Stimulated activated CD4-positive, alpha-beta T cell treated with anti-CD3 and anti-CD28 coated beads, Interleukin-2, amount 100 ng/mL, for 4 hours (primary cell): Measurements from ENCODE around the gene KLHL6.
"Not testable (repeated sequence)": the region's sequence is repeated elsewhere in the genome, so short reads cannot be mapped to it uniquely, and the experiment has no call there.

ENCODE experiments used
- DNase-seq: peaks from one replicate; pipeline ENCODE4 v3.0.0-alpha.2; 2020; ENCODE audit warnings: low read depth

KLHL6 gene

DNA sequence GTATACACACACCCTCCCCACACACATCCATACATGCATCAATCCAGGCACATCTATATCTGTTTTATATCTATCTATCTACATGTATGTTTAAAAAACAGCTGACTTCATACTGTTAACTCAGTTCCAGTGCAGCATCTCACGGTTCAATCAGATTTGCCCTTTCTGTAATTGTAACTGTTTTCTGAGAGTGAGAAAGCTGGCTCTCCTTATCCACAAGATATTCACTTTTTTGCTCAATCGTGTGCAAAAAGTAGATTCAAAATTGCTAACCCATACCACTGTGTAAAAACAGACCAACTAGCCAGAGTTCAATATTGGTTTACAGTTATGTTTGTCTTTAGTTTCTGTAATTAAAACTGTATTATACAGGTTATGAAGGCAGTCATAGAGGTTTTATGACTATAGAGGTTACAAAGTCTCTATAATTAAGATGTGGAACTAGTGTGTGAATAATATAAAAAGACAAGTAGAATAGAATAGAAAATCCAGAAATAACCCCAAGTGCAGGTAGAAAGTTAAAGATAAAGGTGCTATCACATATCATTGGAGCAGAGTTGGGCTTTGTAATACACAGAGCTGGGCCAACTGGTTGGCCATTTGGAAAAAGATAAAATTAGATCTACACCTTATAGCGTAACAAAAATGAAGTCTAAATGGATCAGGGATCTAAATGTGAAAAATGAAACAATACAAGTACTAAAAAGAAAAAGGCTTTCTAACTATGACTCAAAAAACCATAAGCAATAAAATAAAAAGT lies 107.0 kb downstream of the KLHL6 start:
- DNase-seq = no peak

DNA sequence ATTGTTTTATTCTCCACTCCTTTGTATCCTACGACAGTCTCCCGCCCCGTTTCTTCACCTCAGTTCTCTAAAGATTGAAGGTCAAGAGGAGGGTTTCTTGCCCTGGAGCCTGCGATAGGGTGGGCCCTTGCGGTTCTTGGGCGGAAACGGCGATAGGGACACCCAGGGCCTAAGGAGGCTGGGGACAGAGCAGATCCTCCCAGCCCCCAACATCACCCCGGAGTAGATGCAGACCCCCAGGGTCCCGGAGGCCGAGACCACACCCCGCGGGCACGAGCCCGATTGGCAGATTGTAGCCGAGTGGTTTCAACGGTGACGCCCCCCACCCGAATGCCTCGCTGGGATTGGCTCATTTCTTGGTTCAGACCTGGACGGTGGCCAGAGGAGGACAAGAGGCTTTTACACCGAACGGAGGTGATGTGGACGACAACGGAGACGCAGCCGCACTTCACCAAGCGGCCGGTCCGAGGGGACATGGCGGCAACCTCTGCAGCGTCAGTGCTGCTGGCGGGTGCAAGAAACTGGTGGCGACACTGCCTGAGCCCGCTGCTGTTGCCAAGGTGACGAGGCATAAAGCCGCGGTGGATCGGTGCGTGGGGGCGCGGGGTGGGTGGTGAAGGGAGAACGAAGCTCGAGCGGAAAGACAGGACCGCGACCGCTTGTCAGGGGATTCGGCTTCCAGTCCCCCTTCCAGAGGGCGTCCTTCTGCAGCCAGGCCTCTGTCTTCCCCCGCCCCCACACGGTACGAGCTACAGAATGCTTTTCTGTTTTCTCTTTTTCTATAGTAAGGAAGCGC lies 108.1 kb downstream of the KLHL6 start:
- peak; percentile 51 for DNase-seq

DNA sequence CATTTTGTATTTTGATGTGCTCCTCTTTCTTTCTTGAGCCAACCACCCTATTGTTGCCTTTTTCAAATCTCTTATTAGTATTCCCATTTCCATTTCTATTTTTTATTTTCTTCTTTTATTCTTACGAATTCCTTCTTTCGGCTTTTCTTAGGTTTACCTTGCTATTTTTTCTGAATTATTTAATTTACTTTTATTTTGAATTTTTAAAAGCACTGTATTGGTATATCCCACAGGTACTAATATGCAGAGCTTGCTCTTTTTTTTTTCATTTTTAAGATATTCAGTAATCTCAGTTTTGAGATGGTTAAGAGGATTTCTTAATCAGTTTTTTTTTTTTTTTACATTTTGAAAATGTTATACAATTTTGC lies 108.7 kb downstream of the KLHL6 start:
- DNase-seq = no peak

DNA sequence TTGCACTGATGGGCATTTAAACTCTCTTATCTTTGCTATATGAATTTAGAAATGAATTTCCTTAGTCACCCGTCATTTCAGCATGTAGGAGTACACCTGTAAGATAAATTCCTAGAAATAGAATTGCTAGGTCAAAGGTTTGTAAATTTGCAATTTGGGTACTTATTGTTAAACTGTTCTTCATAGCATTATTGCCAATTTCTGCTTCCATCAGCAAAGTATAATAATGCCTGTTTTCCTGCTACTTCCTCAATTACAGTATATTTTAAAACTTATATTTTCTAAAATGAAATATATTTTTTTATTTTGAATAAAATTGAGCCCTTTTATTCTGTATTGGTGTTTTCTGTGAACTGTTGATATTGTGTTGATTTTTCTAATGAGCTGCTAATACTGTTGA lies 110.8 kb downstream of the KLHL6 start:
- no peak for DNase-seq

DNA sequence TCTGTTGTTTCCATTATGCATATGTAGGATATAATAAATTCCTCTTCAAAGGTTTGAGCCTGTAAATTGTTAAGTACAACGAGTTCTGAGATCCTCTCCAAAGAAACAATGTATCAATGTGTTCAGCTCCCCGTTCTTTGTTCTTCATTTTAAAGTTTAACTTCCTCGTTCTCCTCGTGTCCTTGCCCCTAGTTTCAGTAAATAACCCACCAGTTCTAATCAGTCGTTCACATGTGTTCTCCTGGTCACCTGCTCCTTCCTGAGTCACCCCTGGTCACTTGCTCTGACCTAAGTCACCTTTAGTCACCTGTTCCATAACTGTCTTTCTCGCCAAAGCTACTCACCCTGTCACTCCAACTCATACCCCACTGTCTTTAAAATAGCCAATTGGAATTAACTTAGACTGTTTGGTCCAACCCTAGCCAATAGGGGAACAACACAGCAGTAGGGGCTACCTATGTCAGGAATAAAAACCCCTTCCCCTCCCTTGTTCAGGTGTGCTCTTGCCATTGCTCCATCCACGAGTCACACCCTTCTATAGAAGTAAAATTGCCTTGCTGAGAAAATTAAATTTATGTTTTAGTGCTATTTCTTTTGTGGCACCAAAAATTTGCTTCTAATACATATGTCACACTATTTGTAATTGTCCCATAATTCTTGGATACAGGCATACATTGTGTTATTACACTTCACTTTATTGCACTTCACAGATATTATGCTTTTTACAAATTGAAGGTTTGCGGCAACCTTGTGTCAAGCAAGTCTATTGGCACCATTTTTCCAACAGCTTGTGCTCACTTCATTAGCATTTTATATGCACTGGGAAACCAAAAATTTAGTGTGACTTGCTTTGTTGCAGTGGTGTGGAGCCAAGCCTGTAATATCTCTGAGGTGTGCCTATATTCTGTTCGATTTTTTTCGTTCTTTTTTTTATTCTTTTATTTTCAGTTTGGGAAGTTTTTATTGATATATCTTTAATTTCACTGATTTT lies 111.8 kb downstream of the KLHL6 start:
- no peak for DNase-seq

DNA sequence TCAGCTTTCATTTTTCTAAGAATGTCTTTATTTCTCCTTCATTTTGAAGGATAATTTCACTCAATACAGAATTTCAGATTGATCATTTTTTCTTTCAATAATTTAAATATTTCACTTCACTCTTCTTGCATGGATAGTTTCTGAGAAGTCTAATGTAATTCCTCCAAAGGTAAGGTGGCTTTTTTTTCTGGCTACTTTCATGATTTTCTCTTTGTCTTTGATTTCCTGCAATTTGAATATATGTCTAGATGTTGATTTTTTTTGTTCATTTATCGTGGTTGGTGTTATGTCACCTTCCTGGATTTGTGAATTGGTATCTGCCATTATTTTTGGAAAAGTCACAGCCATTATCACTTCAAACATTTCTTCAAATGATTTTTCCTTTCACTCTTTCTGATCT lies 112.5 kb downstream of the KLHL6 start:
- DNase-seq = no peak

DNA sequence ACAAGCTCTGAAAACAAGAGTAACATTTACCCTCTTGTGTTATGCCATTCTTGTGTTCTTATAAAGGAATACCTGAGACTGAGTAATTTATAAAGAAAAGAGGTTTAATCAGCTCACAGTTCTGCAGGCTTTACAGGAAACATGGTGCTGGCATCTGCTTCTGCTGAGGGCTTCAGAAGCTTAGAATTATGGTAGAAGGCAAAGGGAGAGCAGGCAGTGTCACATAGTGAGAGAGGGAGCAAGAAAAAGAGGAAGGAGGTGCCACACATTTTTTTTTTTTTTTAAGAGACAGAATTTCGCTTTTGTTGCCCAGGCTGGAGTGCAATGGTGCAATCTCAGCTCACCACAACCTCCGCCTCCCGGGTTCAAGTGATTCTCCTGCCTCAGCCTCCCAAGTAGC lies 115.0 kb downstream of the KLHL6 start:
- DNase-seq = not testable (repeated sequence)

DNA sequence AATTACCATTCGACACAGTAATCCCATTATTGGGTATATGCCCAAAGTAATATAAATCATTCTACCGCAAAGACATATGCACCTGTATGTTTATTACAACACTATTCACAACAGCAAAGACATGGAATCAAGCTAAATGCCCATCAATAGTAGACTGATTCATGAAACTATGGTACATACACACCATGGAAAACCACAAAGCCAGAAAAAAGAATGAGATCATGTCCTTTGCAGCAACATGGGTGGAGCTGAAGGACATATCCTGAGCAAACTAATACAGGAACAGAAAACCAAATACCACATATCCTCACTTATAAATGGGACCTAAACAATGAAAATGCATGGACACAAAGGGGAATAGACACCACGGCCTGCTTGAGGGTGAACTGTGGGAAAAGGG lies 116.0 kb downstream of the KLHL6 start:
- DNase-seq = no peak

DNA sequence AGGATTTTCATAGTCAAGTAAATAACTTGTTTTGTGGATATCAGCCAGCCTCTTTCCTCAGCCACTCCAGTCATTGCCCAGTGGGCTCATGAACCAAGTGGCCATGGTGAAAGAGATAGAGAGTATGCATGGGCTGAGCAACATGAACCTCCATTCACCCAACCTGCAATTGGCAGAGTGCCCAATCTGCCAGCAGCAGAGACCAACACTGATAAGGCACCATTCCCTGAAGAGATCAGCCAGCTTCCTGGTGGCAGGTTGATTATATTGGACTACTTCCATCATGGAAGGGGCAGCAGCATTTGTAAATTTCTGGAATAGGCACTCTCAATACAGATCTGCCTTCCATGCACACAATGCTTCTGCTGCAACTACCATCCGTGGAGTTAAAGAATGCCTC lies 116.8 kb downstream of the KLHL6 start:
- DNase-seq = no peak

DNA sequence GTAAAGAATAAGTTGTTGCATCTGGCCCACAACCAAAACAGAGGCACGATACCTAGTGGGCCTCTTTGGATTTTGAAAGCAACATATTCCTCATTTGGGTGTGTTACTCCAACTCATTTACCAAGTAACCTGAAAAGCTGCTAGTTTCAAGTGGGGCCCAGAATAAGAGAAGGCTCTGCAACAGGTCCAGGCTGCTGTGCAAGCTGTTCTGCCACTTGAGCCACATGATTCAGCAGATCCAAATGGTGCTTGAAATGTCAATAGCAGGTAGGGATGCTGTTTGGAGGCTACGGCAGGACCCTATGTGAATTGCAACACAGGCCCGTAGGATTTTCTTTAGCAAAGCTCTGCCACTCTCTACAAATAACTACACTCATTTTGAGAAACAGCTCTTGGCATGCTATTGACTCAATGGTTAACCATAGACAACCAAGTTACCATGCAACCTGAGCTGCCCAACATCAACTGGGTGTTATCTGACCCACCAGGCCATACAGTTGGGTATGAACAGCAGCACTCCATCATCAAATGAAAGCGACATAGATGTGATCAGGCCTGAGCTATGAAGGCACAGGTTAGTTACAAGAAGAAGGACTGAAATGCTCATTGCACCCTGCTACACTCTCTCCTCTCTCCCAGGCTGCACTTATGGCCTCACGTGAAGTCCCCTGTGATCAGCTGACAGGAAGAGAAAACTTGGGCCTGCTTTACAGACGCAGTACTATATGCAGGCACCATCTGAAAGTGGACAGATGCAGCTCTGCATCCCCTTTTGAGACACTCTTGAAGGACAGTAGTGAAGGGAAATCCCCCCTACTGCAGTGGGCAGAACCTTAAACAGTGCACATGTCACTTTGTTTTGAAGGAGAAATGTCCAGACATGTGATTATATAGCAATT lies 117.6 kb downstream of the KLHL6 start:
- no peak for DNase-seq
